ENCODE data around the gene THUMPD1.
"Not testable (repeated sequence)": the region's sequence is repeated elsewhere in the genome, so short reads cannot be mapped to it uniquely, and the experiment has no call there.

GRCh38 chr16:20701692-20702091 lies 39.9 kb downstream of the THUMPD1 start:
- not testable (repeated sequence) for TF ChIP-seq CTCF (IDR thresholded peaks at IDR 0.05; ENCODE audit: extremely low read depth in 1 of 2, insufficient read depth in 1 of 2, low read depth in 1 of 2, low read length in 2 of 2); POLR2A (IDR thresholded peaks at IDR 0.05; ENCODE audit: low read depth, low read length); EZH2 (IDR thresholded peaks at IDR 0.05; ENCODE audit: borderline replicate concordance, low read depth, low read length, severe bottlenecking); POLR2AphosphoS5 (IDR thresholded peaks at IDR 0.05; ENCODE audit: insufficient read depth, low read depth, low read length); JUN (IDR thresholded peaks at IDR 0.05; ENCODE audit: borderline replicate concordance, insufficient read depth, insufficient read length, low read depth)

Data from endothelial cell of umbilical vein (primary cell).